Neuronal stem cell (in vitro differentiated cells): ENCODE data around the gene SMC6.
A peak's percentile ranks its signal among the peaks of the same experiment; 100 is the strongest.

Experiments used
- DNase-seq: peaks from one replicate; pipeline ENCODE4 v3.0.0-alpha.2; 2013; ENCODE audit warnings: low spot score
- H2AFZ ChIP-seq: one replicate; pipeline ENCODE4 v1.6.1; 2013; ENCODE audit warnings: mild to moderate bottlenecking, low read length, inconsistent platforms
- H2AK5ac ChIP-seq: 2 replicates; pipeline ENCODE4 v1.6.1; 2013; ENCODE audit warnings: low read depth, mild to moderate bottlenecking, inconsistent platforms, low read length, moderate library complexity, mixed read lengths
- H2BK120ac ChIP-seq: 2 replicates; pipeline ENCODE4 v1.6.1; 2013; ENCODE audit warnings: low read depth, mild to moderate bottlenecking, inconsistent platforms, low read length, moderate library complexity, mixed read lengths
- H2BK12ac ChIP-seq: one replicate; pipeline ENCODE4 v1.6.1; 2013; ENCODE audit warnings: low read length, inconsistent platforms
- H2BK15ac ChIP-seq: 2 replicates; pipeline ENCODE4 v1.6.1; 2013; ENCODE audit warnings: mild to moderate bottlenecking, low read length, inconsistent platforms, mixed read lengths
- H2BK5ac ChIP-seq: one replicate; pipeline ENCODE4 v1.6.1; 2013; ENCODE audit warnings: inconsistent platforms, mild to moderate bottlenecking, low read length, moderate library complexity
- H3K14ac ChIP-seq: one replicate; pipeline ENCODE4 v1.6.1; 2013; ENCODE audit warnings: low read length, inconsistent platforms
- H3K18ac ChIP-seq: 2 replicates; pipeline ENCODE4 v1.6.1; 2013; ENCODE audit warnings: low read length, inconsistent platforms
- H3K23ac ChIP-seq: 2 replicates; pipeline ENCODE4 v1.6.1; 2013; ENCODE audit warnings: low read depth, mild to moderate bottlenecking, mixed read lengths, low read length, inconsistent platforms; ENCODE audit not compliant: poor library complexity
- H3K27ac ChIP-seq: replicated peaks from 3 replicates; pipeline ENCODE4 v1.5.1; 2013; ENCODE audit warnings: low read length, inconsistent platforms
- H3K27me3 ChIP-seq, 3 experiments: 2 replicates each; pipeline ENCODE4 v1.6.1; 2013; ENCODE audit warnings: low read length in 3 of 3, mild to moderate bottlenecking in 2 of 3, inconsistent platforms in 1 of 3, low read depth in 1 of 3, mixed read lengths in 1 of 3, moderate library complexity in 1 of 3; ENCODE audit not compliant: control insufficient read depth in 3 of 3, insufficient read depth in 3 of 3
- H3K36me3 ChIP-seq, 2 donors: replicated peaks in 1 of 2; 2 replicates each; pipeline ENCODE4 v1.6.1; 2013; ENCODE audit warnings: low read length in 2 of 2; ENCODE audit not compliant: control insufficient read depth in 2 of 2, insufficient read depth in 2 of 2
- H3K4ac ChIP-seq: 2 replicates; pipeline ENCODE4 v1.6.1; 2013; ENCODE audit warnings: inconsistent platforms, mild to moderate bottlenecking, low read length, moderate library complexity
- H3K4me1 ChIP-seq, 2 donors: 1 replicate in 1 of 2; 2 replicates in 1 of 2; pipeline ENCODE4 v1.6.1; 2013; ENCODE audit warnings: low read length in 2 of 2, low read depth in 1 of 2; ENCODE audit not compliant: control insufficient read depth in 2 of 2, insufficient read depth in 1 of 2
- H3K4me2 ChIP-seq: one replicate; pipeline ENCODE4 v1.6.1; 2013; ENCODE audit warnings: mild to moderate bottlenecking, low read length, inconsistent platforms; ENCODE audit not compliant: insufficient read depth, poor library complexity, severe bottlenecking
- H3K4me3 ChIP-seq, 2 donors: 2 replicates each; pipeline ENCODE4 v1.5.1; 2013; ENCODE audit warnings: low read length in 2 of 2, mild to moderate bottlenecking in 2 of 2, inconsistent platforms in 1 of 2, moderate library complexity in 1 of 2
- H3K79me1 ChIP-seq: one replicate; pipeline ENCODE4 v1.6.1; 2013; ENCODE audit warnings: low read depth, mild to moderate bottlenecking, inconsistent platforms, low read length, moderate library complexity
- H3K9ac ChIP-seq: one replicate; pipeline ENCODE4 v1.6.1; 2013; ENCODE audit warnings: mild to moderate bottlenecking, low read depth, low read length, inconsistent platforms; ENCODE audit not compliant: poor library complexity
- H3K9me3 ChIP-seq, 2 donors: replicated peaks in 1 of 2; 2 replicates each; pipeline versions ENCODE3 to v1.6.1; 2013; ENCODE audit warnings: low read length in 2 of 2, mild to moderate bottlenecking in 2 of 2, inconsistent platforms in 1 of 2, low read depth in 1 of 2, mixed read lengths in 1 of 2, moderate library complexity in 1 of 2; ENCODE audit not compliant: control insufficient read depth in 2 of 2, insufficient read depth in 1 of 2
- H4K8ac ChIP-seq: one replicate; pipeline ENCODE4 v1.6.1; 2013; ENCODE audit warnings: low read depth, mild to moderate bottlenecking, inconsistent platforms, low read length, moderate library complexity
- H4K91ac ChIP-seq: one replicate; pipeline ENCODE4 v1.6.1; 2013; ENCODE audit warnings: low read length, low read depth, mild to moderate bottlenecking, inconsistent platforms; ENCODE audit not compliant: poor library complexity
- WGBS, 2 donors: extraction: QIAGEN DNeasy Blood & Tissue Kit; methylation state at CpG; one replicate each; pipeline ENCODE4 v1.1.7; 2013; ENCODE audit warnings: missing lambda C conversion rate in 2 of 2, mixed read lengths in 1 of 2; ENCODE audit not compliant: insufficient read length in 2 of 2, insufficient replicate concordance in 1 of 2; ENCODE audit errors: extremely low coverage in 2 of 2; 5-methylcytosine and 5-hydroxymethylcytosine counted together

SMC6 gene

DNA sequence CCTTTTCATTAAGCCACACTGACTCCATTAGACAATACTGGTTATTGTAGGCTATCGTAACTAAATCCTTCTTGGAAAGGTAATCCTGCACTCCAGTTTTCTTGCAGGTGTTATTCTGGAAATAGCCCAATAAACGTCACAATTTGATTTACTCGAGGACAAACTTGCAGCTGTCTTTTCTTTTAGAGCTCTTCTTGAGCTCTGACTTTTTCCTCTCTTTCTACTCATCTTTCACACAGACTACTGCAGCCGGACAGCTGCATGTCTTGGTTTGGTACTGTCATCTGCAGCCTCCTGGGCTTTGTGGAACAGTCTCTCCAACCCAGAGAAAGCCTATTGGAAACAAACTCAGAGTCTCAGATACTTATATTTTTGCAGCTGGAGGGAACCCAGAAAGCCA lies 39.7 kb upstream of the SMC6 start:
- H3K4me1 ChIP-seq: no peaks in the 10 kb centered on the region
- no peak overlapping the region for H3K27ac ChIP-seq
- no peak overlapping the region for H2AFZ ChIP-seq
- H3K14ac ChIP-seq: no peak overlapping the region
- no peak for DNase-seq
- no peaks in the 10 kb centered on the region for H3K79me1 ChIP-seq
- no peak overlapping the region for H3K4ac ChIP-seq
- no peak overlapping the region for H3K18ac ChIP-seq
- no peak overlapping the region for H2BK120ac ChIP-seq
- no peak overlapping the region for H2BK12ac ChIP-seq
- no peak overlapping the region for H3K4me2 ChIP-seq
- no peak overlapping the region for H3K4me3 ChIP-seq
- H3K36me3 ChIP-seq: no peaks in the 10 kb centered on the region
- no peak overlapping the region for H4K8ac ChIP-seq
- H2BK15ac ChIP-seq: no peak overlapping the region
- no peak overlapping the region for H3K23ac ChIP-seq
- no peak overlapping the region for H4K91ac ChIP-seq
- peaks cover 0 to 9% (median 0%) of the 10 kb centered on the region in 3 experiments for H3K27me3 ChIP-seq
- no CpG with 5 or more reads among the region's 4 CpGs for WGBS, 2 donors
- H3K9me3 ChIP-seq: no peaks in the 10 kb centered on the region
- no peak overlapping the region for H2BK5ac ChIP-seq
- no peak overlapping the region for H3K9ac ChIP-seq
- no peak overlapping the region for H2AK5ac ChIP-seq

DNA sequence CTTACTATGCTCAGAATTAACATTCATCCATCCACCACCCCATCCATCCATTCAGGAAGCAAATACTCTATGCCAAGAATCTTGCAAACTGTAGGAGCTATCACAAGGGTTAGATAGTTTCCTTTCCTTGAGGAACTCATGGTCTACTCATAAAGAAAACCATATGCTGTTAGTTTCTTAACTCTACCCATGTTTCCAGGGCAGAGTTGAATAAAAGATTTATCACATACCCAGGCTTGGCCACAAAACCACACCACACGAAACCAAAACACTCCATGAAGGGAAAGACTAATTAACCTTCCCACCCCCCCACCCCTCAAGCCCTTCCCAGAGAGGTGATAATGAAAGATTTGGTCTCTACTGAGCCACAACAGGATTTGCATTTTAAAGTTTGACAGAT lies 38.9 kb upstream of the SMC6 start:
- Histone ChIP-seq H3K27me3 (peaks cover 0 to 9% (median 0%) of the 10 kb centered on the region in 3 experiments), H2AFZ (no peak overlapping the region), H3K18ac (no peak overlapping the region), H4K91ac (no peak overlapping the region), H3K79me1 (no peaks in the 10 kb centered on the region), H3K9me3 (no peaks in the 10 kb centered on the region), H3K9ac (no peak overlapping the region), H3K4me3 (no peak overlapping the region), H2BK120ac (no peak overlapping the region), H3K4me2 (no peak overlapping the region), H2BK5ac (no peak overlapping the region), H2BK15ac (no peak overlapping the region), H3K4me1 (no peaks in the 10 kb centered on the region), H3K4ac (no peak overlapping the region), H3K36me3 (no peaks in the 10 kb centered on the region), H2AK5ac (no peak overlapping the region), H3K27ac (no peak overlapping the region), H3K14ac (no peak overlapping the region), H3K23ac (no peak overlapping the region), H4K8ac (no peak overlapping the region), H2BK12ac (no peak overlapping the region)
- WGBS, 2 donors: no CpG with 5 or more reads among the region's 1 CpG
- DNase-seq: no peak

DNA sequence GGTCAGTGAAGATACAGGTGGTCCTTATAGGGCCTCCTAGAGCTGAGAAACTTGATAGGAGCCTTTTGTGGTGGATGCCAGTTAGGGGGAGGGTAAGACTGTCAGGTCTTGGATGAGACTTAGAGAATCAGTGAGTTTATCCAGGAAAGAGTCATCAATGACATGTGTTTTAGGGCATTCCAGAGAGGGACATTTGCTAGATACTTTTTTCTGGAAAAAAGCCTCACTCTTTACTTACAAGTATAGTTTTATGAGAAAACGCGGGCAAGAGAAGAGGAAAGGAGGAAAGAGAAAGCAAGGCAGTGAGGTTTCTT lies 38.2 kb upstream of the SMC6 start:
- Histone ChIP-seq H2AK5ac (no peak overlapping the region), H3K18ac (no peak overlapping the region), H3K23ac (no peak overlapping the region), H3K4me3 (no peak overlapping the region), H3K4ac (no peak overlapping the region), H3K27ac (no peak overlapping the region), H3K14ac (no peak overlapping the region), H3K79me1 (no peaks in the 10 kb centered on the region), H3K27me3 (peaks cover 0 to 9% (median 0%) of the 10 kb centered on the region in 3 experiments), H2BK15ac (no peak overlapping the region), H3K9me3 (no peaks in the 10 kb centered on the region), H3K9ac (no peak overlapping the region), H4K8ac (no peak overlapping the region), H2BK12ac (no peak overlapping the region), H4K91ac (no peak overlapping the region), H2BK120ac (no peak overlapping the region), H2AFZ (no peak overlapping the region), H3K4me1 (no peaks in the 10 kb centered on the region), H3K4me2 (no peak overlapping the region), H2BK5ac (no peak overlapping the region), H3K36me3 (no peaks in the 10 kb centered on the region)
- no peak for DNase-seq
- no CpG with 5 or more reads among the region's 2 CpGs for WGBS, 2 donors

DNA sequence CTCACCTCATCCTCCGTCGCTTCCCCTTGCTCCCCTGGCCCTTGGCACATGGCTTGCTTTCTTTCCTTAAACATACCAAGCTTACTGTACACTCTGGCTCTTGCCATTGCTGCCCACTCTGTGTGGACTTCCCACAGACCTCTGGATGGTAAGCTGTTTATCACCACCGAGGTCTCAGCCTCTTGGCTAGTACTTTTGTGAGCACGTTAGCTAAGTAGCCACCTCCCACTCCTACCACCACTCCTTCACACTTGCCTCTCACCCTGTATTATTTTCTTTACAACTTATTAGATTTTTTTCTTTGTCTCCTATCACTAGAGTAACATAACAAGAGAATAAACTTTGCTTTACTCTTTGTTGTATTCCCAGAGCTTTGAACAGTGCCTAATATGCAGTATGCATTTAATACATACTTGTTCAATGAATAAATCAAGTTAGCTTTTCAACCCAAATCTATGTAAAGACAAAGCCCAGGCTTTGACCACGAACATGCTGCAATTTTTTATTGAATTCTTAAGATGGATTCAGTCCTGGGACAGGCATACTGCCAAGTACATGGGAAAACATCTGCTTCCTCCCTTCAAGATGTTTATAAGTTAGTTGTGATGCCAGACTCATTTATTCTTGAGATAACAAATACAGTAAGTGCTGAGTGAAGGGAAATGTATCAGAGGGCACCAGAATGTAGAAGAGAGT lies 37.7 kb upstream of the SMC6 start:
- no peak overlapping the region for H3K4me3 ChIP-seq
- no peak overlapping the region for H4K8ac ChIP-seq
- no peak overlapping the region for H4K91ac ChIP-seq
- H2AFZ ChIP-seq: no peak overlapping the region
- no peak overlapping the region for H2BK15ac ChIP-seq
- H3K27me3 ChIP-seq: peaks cover 0 to 9% (median 0%) of the 10 kb centered on the region in 3 experiments
- no CpG with 5 or more reads among the region's 5 CpGs for WGBS, 2 donors
- no peak overlapping the region for H2AK5ac ChIP-seq
- H3K14ac ChIP-seq: no peak overlapping the region
- peak overlapping the region; percentile 8 for H3K18ac ChIP-seq
- H3K9ac ChIP-seq: no peak overlapping the region
- no peaks in the 10 kb centered on the region for H3K9me3 ChIP-seq
- H2BK12ac ChIP-seq: no peak overlapping the region
- H3K4me2 ChIP-seq: no peak overlapping the region
- H3K4ac ChIP-seq: no peak overlapping the region
- H3K36me3 ChIP-seq: no peaks in the 10 kb centered on the region
- H3K23ac ChIP-seq: no peak overlapping the region
- no peak overlapping the region for H3K27ac ChIP-seq
- H3K79me1 ChIP-seq: no peaks in the 10 kb centered on the region
- no peak overlapping the region for H2BK5ac ChIP-seq
- no peak overlapping the region for H2BK120ac ChIP-seq
- no peak for DNase-seq
- H3K4me1 ChIP-seq: no peaks in the 10 kb centered on the region
